ENCODE measurements around the gene COL28A1. TPM values are rescaled to one million over a fixed set of nuclear protein-coding genes. Genes with fewer than 3 reads are reported as not detected.

Gene COL28A1
- total RNA-seq, 1 experiment from 2014 or later: 7.3 TPM

GRCh38 chr7:7566651-7567611 is 31.3 kb upstream of the COL28A1 start, which contains the start of gene MIOS:
Gene MIOS, plus strand, starts transcription at chr7:7566884. Its CDS starts 5,592 bp downstream, at chr7:7572476.
- peak within 1 kb of the TSS; percentile 53 for H3K4me3 ChIP-seq (ENCODE audit: low read depth, low read length)
- Mint-ChIP-seq H3K36me3 (ENCODE audit: insufficient read depth, unreplicated experiment) (peaks cover 14% of the 10 kb centered on the region), H3K4me3 (ENCODE audit: unreplicated experiment) (no peak within 1 kb of the TSS), H3K4me1 (ENCODE audit: low read depth, unreplicated experiment) (peaks cover 20% of the 10 kb centered on the region), H3K27me3 (ENCODE audit: insufficient read depth, unreplicated experiment) (no peaks in the 10 kb centered on the region), H3K27ac (ENCODE audit: unreplicated experiment) (no peak within 1 kb of the TSS), H3K9me3 (ENCODE audit: unreplicated experiment) (peaks cover 12% of the 10 kb centered on the region)
- intact Hi-C loops (cut with micrococcal nuclease; ENCODE audit: unreplicated experiment): loop anchor here (1.0 to 10.0 kb wide), 5 partner anchors 73 to 728 kb away; partner anchors contain the start of gene UMAD1
- DNase-seq: peak; percentile 95 to 97
- BruUV-seq (replicated peaks): no TSS peak
- ChIA-PET CTCF (interaction anchor here (1.3 kb wide), 1 partner anchor 143 kb away, joined by 3 read pairs; no protein-coding TSS in a partner anchor), POLR2A (interaction anchor here (0.7 to 1.5 kb wide), 2 partner anchors 74 to 262 kb away, joined by 4 to 9 read pairs; partner anchors contain the start of gene UMAD1)
- no peak for TF ChIP-seq CTCF (IDR thresholded peaks at IDR 0.05; ENCODE audit: insufficient read depth in 1 of 2, low read depth in 1 of 2, low read length in 1 of 2, severe bottlenecking in 1 of 2, unreplicated experiment in 1 of 2)
- H3K9me3 ChIP-seq: no peaks in the 10 kb centered on the region
- 0 out of 2 replicates have a peak, but pooled peaks cover 1% of the 10 kb centered on the region for H3K36me3 ChIP-seq (ENCODE audit: control insufficient read depth, insufficient read depth, low read length)
- peaks cover 34% of the 10 kb centered on the region for H3K4me1 ChIP-seq
- no peaks in the 10 kb centered on the region for H3K27me3 ChIP-seq (replicated peaks; ENCODE audit: control insufficient read depth, insufficient read depth, low read length)

- intact Hi-C loops (cut with micrococcal nuclease; ENCODE audit: unreplicated experiment): loop anchor here (1.0 to 10.0 kb wide), 5 partner anchors 74 to 729 kb away; partner anchors contain the start of gene UMAD1
- H3K27me3 ChIP-seq (replicated peaks; ENCODE audit: control insufficient read depth, insufficient read depth, low read length): no peaks in the 10 kb centered on the region
- TF ChIP-seq CTCF (IDR thresholded peaks at IDR 0.05; ENCODE audit: insufficient read depth in 1 of 2, low read depth in 1 of 2, low read length in 1 of 2, severe bottlenecking in 1 of 2, unreplicated experiment in 1 of 2): no peak
- H3K4me3 ChIP-seq (ENCODE audit: low read depth, low read length): peak overlapping the region; percentile 53
- POLR2A ChIA-PET: interaction anchor here (0.7 kb wide), 1 partner anchor 261 kb away, joined by 9 read pairs; no protein-coding TSS in a partner anchor
- no peaks in the 10 kb centered on the region for H3K9me3 ChIP-seq
- peak; percentile 65 to 78 for DNase-seq
- Mint-ChIP-seq H3K27me3 (ENCODE audit: insufficient read depth, unreplicated experiment) (no peaks in the 10 kb centered on the region), H3K36me3 (ENCODE audit: insufficient read depth, unreplicated experiment) (peaks cover 14% of the 10 kb centered on the region), H3K4me3 (ENCODE audit: unreplicated experiment) (no peak overlapping the region), H3K9me3 (ENCODE audit: unreplicated experiment) (peaks cover 12% of the 10 kb centered on the region), H3K4me1 (ENCODE audit: low read depth, unreplicated experiment) (peaks cover 20% of the 10 kb centered on the region), H3K27ac (ENCODE audit: unreplicated experiment) (no peak overlapping the region)
- CTCF ChIA-PET: interaction anchor here (1.3 kb wide), 1 partner anchor 142 kb away, joined by 3 read pairs; no protein-coding TSS in a partner anchor
- BruUV-seq (replicated peaks): TSS peak; percentile 42
- peaks cover 34% of the 10 kb centered on the region for H3K4me1 ChIP-seq
- 0 out of 2 replicates have a peak, but pooled peaks cover 1% of the 10 kb centered on the region for H3K36me3 ChIP-seq (ENCODE audit: control insufficient read depth, insufficient read depth, low read length)
Observed at GRCh38 chr7:7565746-7566650, 30.3 kb upstream of the COL28A1 start.
